HG03095 (cell line): ENCODE measurements around the gene LHFPL5.

Experiments used
- ATAC-seq: cut with Tn5 transposase; IDR thresholded peaks from one replicate; pipeline ENCODE4 v1.9.1; 2021; ENCODE audit warnings: moderate library complexity; ENCODE audit not compliant: unreplicated experiment

The LHFPL5 gene

DNA sequence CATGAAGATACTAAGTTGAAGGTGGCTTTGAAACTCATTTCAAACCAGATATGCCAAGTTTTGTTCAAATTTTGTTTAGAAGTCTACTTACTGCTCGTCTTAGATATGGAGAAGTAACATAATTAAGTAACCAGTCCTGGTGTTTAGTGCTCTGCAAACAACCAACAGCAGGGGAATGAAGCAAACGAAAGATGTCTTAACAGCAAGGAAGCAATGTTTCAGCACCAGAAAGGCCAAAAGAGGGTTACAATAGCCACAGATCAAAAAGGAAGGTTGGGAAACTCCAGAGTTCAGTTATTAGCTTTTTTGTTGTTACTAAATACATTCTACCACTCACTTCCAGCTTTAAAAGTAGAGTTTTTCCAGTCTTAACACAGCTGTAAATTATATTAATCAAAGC lies 45.1 kb downstream of the LHFPL5 start:
- no peak for ATAC-seq

DNA sequence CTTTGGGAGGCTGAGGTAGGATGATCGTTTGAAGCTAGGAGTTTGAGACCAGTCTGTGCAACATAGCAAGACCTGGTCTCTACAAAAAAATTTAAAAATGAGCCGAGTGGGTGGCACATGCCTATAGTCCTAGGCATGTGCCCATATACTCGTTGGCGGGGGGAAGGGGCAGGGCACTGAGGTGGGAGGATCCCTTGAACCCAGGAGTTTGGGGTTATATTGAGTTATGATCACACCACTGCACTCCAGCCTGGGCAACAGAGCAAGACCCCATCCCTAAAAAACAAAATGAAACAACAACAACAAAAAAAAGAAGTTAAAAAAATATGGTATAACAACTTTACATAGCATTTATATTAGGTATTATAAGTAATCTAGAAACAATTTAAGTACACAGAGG lies 47.8 kb downstream of the LHFPL5 start:
- no peak for ATAC-seq

DNA sequence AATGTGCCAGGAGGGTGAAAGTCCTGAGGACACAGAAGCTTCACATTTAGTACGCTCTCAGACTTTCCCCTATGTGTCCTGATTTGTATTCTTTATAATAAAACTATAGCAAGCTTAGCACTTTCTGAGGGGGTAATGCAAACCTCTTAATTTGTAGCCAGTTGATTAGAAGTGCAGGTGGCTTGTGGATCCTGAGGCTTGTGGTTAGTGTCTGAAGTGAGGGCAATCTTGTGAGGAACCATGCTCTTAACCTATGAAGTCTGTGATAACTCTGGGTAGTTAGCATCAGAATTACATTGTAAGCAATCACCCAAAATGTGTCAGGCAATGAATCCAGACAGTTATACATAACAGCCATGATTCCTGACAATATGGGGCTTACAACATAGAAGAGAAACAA lies 51.1 kb downstream of the LHFPL5 start:
- ATAC-seq: no peak

DNA sequence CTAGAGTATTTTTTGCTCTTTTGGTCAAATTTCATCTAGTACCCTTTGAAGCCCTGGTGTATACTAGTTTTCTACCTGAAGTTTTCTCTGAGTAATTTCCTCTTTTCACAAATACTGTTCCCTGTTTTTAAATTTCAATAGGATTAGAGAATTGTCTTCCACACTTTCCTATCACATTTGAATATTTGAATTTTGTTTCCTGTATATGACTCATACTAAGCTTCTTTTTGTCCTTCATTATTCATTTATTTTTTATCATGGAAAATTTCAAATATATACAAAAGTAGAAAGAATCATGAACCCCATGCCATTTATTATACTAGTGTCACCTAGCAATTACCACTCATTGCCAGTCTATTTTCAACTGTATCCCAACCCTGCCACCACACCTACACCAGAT lies 52.7 kb downstream of the LHFPL5 start:
- no peak for ATAC-seq

DNA sequence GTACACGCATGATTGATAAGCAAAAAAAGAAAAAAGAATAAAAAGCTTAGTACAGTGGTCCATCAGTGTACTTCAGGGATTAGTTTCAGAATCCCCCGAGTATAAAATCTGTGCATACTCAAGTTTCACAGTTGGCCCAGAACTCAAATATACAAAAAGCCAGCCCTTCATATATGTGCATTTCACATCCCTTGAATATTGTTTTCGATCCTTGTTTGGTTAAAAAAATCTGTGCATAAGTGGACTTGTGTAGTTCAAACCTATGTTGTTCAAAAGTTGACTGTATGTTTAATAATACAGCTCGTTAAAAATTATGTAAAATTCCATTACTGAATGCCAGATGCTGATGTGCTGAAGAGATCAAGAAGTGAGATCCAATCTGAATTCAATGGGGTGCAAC lies 54.2 kb downstream of the LHFPL5 start:
- ATAC-seq: no peak
